Stimulated activated CD4-positive, alpha-beta T cell treated with anti-CD3 and anti-CD28 coated beads, Interleukin-1b, Interleukin-23, amount 100 ng/mL, for 1 hour (primary cell): ENCODE results near the gene FSTL4.

Source experiments
- DNase-seq, 2 donors: peaks; one replicate each; pipeline ENCODE4 v3.0.0-alpha.2; 2020; ENCODE audit warnings: low read depth in 2 of 2

The FSTL4 gene

DNA sequence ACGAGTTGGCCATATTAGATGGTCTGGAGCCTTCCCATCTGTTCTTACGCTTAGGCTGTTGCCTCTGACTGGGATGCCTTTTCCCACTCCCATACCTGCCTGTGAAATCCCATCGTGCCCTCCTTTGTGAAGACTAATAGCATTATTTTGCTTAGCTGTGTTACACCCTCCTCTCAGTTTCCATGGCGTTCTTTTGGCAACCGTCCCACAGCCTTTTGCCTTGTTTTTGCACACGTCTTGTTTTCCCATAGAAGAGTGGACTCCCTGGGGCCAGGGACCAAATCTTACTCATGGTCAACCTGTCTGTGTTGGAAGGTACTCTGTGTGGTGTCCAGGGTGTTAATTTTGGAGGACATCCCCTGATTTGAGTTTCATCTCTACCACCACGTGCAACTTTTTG lies 318.4 kb downstream of the FSTL4 start:
- no peak for DNase-seq

DNA sequence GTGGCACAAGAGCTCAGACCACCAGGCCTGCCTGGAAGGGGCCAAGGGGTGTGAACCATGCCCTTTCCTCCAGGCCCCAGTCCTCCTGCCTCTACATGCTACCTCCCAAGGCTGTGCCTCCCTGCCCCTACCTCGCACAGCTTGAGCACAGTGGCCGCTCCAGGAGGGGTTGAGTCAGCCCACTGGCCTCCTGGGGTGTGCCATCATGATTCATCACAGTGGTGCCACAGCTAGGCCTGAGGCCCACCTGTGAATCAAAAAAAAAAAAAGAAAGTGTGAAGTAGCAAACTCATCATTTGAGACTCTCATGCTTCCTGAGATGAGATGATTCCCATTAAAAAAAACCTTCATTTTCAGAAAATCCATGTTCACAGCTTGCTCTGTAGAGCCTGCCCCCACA lies 320.0 kb downstream of the FSTL4 start:
- DNase-seq = no peak

DNA sequence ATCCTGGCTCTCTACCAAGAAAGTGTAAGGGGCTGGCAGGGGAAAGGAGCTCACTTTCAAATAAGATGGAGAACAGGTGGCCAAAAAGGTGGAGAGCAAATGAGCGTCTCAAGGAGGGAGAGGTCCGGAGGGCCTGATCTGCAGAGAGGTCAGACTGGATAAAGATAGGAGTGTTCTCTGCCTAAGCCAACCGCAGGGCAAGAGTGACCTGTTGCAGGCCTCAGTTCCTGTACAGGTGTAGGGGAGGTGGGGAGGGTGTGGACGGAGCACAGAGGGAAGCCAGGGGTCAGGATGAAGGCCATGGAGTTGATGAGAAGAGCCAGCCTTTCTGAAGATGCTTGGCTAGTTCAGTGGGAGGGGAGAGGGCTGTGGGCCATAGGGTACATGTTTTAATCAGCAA lies 320.8 kb downstream of the FSTL4 start:
- no peak for DNase-seq

DNA sequence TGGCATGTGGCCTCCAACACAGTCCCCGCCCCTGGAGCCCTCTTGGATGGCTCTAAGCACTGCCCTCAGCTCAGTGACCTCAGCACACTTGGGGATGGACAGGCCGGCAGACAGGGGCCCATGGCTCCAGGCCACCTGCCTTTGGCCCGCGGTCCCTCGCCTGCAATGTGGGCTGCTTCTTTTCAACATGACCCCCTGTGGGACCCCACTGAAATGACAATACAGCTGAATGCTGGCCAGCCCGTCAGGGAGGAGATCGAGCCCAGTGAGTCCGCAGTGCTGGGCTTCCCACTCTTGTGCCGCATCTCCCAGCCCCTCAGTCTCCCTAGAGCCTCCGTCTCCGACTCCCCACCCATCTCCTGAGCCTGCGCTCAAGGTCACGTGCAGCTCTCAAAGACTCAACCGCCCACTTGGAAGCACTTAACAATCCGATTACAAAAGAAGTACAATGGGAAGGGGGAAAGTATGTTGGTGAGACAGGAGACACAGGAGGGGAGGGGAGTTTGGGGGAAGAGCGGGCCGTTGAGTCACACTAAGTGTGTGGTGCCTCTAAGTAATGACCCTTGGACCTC lies 321.6 kb downstream of the FSTL4 start:
- no peak for DNase-seq

DNA sequence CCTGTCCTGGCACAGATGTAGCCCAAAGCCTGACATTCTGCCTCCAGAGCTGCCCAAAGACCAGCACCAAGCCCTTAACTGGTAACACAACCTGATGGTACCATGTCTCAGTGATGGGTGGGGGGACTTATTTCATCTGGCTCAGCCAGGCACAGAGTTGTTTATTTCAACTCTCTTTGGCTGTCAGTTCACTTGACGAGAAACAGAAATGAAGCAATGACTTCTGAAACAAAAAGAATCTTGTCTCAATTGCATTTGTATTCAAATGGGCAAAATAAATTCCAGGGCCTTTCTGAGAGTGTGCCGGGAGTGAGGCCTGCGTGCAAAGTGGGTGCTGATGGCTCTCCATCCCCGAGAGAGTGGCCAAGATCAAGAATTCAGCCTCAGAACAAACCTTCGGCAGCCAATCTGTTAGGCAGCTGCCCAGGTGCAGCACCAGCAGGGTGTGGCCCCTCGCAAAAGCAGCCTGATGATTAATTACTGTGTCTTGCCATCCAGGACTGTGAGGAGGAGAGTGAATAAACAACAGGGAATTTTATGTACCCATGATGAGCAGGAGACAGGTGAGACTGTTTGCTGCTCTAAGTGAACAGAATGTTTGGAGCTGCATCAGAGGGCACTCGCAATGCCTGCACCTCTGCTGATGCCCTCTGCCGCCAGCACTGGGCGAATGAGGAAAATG lies 322.5 kb downstream of the FSTL4 start:
- DNase-seq = no peak

DNA sequence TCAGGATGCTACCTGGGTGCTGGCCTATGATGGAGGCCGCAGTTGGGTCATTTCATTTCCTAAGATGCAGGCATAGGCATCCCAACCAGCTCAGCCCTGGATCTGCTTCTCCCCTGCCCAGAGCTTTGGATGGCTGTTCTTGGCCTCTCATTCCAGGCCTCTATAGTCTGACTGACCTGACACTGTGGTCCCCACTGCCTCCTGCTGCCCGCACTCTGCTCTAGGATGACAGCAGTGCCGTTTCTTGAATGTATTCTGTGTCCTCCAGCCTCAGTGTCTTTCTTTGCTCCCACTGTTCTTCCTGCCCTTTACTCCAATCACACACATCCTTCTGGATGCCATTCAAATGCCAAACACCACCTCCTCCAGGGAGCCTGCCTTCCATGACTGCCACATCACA lies 324.8 kb downstream of the FSTL4 start:
- no peak for DNase-seq

DNA sequence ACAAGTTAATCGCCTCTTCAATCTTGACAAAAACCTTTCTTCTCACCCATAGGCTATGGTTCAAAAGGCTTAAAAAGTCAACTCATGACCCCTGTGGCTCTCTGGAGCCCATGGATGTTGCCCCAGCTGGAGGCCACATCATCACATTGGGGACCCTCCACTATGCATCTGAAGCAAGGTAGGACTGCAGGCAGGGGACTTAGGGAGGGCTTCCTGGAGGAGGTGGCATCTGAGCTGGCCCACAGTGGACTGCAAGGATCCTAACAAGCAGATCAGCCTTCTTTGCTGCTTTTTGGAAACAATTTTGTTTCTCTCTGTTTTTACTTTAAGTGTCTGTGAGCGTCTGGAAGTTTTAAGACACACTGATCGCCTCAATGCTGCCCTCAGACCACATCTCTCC lies 325.9 kb downstream of the FSTL4 start:
- DNase-seq = no peak

DNA sequence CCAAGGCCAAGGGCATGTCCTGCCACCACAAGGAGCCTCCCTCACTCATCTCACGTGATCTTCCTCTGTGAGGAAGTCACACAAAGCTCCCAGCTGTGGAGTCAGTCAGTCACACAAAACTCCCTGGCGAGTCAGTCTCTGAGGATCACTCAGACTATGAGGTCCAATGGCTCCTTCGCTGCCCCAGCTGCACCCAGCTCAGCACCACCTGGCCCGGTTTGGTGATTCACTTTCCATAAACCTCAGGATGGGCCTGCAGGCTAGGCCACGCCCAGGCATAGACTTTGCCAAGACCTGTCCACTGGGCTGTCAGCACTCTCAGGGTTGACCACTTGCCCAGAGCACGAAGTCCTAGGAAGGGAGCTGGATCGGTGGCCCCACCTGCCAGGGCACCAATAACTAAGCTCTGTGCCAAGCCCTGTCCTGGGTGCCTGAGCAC lies 326.7 kb downstream of the FSTL4 start:
- no peak for DNase-seq

DNA sequence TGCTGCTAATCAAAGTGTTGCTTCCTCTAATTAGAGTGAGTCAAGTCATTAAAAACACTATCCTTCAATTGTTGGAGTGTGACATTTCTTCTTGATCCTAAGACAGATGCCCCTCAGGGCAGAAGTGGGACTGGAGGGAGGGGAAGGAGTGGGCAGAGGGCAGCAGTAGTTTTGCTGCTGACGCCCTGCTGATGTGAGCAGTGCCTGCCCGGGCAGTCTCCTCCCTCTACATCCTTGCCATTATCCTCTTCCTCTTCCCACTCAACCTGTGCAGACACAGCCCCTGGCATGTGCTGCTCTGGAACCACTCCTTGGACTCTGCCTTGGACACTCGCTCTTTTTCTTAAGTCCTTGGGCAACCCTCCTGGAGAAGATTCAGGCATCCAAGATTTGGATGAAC lies 328.0 kb downstream of the FSTL4 start:
- DNase-seq = no peak

DNA sequence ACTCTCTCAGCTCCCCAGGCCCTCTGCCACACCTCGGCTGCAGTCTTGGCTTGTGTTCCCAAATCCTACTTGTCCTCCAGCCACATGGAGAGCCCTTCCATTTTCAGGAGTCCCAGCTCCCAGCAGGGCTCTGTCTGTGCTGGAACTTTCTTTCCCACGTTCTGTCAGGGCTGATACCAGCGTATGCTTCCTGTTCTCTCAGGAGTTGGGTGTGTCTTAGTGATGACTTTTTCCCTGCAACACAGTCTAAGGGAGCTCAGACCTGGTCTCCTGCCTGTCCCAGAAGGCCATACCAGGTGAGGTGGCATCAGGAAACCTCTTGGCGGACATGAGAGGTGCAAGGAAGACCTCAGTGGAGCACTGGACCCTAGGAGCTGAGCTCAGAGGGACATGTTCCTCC lies 334.0 kb downstream of the FSTL4 start:
- DNase-seq = no peak

DNA sequence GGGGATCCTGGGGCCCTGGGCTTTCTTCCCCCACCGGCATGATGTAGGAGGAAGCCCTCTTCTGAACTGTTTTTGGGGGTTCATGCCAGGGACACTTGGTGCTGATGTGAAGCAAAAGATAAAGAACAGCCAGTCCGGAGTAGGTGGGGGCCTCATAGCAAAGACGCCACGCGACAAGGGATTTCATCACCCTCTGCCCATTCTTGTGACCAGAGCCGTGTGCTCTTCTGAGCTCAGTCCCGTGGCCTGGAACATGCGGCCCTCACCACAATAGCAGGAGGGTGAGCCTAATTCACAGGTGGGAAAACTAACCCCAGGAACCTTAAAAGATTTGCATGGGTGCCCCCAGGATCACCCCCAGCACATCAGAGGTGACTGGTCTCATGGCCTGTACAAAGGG lies 334.6 kb downstream of the FSTL4 start:
- no peak for DNase-seq

DNA sequence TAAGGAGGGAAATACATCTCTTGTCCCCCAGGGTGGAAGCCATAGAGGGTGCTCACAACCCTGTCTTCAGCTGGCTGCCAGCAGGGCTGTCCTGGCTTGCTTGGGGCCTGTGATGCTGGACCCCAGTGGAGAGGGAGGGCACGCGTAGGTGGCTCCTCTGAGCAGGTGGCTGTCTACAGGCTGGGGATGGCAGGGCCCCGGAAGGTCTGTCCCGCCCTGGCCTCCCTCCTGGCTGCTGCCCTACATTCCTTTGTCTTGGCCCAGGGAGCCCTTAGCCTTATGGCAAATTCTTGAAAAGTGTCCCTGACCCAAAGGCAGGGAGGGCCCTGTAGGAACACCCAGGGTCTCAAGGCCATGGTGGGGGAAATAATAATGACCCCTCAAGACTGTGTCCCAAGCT lies 336.2 kb downstream of the FSTL4 start:
- no peak for DNase-seq

DNA sequence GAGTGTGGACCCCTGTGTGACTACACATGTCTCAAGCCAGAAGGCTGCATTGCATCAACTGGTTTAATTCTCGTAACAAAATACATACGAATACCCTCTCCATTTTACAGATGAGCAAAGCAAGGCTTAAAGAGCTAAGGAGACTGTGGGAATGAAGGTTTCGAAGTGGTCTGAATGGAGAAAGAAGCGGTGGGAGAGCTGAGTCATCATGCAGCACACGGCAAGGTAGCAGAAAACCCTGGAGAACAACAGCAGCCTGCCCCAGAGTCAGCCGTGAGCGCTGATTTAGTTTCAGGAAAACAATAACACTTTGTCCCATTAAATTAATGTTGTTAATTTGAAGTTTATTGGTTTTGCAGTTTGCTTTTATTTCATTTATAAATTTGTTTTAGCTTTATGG lies 336.7 kb downstream of the FSTL4 start:
- no peak for DNase-seq

DNA sequence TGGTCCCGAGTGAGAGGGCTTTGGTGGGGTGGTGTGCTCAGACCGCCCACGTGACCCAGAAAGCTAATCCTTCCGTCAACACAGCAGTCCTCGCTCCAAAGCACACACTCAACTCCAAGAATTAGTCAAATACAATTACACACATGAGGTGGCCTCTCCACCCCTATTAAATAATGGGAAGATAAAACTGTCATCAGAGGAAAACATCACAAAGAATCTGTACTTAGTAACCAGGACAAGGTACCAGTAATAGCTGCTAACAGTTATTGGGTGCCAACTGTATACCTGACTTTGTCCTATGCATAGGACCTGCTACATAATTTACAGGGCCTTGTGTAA lies 337.8 kb downstream of the FSTL4 start:
- DNase-seq = no peak

DNA sequence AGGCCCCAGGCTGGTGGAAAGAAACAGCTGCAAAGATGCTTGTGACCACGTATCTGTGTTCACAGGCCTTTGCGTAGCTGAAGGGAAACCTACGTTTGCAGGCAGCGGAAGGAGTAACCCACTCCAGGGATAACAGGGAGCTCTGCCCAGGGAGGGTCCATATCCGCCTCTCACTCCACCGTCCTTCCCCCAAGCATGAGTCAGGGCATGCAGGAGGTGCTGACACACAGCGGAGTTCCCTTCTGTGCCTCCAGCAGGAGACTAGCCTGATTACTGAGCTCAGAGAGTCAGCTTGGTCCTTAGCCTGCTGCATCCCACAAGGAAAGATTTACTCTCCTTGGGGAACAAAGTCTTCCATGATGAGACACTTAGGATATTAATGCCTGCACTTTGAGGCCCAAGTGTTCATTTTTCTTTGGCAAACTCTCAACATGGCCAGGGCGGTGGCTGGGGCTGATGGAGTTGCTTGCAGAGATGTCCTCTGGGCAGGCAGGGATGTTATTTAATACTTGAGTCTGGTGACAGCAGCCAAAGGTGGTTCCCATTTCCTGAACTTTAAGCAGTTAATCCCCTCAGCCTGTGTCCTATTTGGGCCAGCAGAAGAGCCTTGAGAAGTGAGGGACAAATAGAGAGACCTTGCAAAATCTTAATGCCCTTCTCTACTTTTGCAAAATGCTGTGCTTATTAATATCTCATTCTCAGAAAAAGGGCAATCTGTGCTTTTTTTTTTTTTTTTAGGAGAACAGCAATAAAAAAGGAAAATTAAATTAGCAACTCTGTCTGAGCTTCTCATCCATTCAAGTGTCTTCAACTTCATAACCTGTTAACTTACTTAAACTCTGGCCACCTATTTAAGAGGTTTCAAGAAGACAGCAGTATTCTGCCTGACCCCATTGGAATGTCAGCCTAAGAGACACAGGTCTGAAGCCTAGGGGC lies 338.4 kb downstream of the FSTL4 start:
- DNase-seq = no peak

DNA sequence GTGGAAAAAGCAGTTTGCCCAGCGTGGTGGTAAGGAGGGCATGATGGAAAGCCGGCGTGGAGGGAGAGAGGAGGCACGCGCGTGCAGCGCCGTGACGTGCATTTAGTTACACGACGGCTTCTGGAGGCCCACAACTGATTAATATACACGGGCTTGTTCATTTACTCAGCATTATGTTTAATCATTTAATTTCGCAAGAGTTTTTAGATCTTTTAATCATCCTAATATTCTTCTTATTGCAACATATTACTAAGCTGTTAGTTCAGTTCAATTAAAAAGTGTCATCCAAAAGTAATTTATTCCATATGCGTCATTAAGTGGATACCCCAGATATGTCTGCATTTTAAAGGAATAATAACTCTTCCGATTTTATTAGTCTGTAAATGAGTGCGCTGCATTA lies 340.0 kb downstream of the FSTL4 start:
- DNase-seq = no peak

DNA sequence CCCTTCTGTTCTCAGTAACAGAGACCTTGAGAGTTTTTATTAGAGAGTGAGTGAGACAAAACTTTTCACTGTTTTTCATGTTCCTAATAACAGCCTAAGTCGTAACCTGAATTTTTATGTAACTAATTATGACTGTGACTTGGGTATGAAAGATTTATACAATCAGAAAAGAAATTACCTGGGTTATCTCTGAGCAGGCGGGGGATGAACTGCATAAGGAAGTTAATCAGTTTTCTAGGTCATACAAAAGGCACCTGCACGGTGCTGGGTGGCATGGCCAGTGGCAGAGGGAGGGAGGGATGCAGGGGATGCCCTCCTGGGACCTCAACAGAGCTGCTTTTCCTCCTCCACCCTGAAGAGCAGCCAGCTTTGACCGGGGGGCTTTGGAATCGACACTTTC lies 340.7 kb downstream of the FSTL4 start:
- DNase-seq = no peak

DNA sequence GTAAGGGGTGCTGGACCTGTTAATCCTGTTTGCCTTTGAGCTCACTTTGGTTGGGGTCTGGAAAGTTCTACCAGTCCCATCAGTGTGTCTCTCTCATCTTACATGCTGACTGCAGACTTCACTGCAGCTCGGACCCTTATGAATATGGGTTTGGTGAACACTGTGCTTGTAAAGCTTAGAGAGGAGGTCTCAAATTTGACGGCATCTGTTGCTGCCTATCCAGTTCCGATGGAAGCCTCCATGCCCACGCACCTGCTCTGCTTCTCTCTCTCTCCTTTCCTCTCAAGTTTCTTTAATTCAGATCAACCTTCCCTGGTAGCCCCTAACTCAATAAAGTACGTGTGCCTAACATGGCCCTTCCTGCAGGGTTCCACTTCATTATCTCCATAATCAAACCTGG lies 342.6 kb downstream of the FSTL4 start:
- no peak for DNase-seq

DNA sequence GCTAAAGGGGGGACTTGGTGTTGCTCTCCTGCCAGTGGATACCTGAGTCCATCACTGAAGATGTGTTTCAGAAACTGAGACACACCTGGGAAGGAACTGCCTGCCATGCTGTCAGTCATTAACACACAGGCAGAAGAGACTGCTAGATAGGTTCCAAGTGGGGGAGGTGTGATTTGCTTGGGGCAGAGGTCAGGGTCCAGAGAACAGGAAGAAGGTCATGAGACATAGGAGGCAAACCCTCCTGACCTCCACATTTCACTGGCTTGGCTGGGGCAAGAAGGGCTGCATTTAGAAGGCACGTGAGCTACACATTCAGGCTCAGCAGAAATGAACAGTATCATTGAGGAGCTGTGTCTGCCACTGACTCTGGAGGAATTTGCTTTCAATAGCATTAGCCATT lies 344.7 kb downstream of the FSTL4 start:
- no peak for DNase-seq

DNA sequence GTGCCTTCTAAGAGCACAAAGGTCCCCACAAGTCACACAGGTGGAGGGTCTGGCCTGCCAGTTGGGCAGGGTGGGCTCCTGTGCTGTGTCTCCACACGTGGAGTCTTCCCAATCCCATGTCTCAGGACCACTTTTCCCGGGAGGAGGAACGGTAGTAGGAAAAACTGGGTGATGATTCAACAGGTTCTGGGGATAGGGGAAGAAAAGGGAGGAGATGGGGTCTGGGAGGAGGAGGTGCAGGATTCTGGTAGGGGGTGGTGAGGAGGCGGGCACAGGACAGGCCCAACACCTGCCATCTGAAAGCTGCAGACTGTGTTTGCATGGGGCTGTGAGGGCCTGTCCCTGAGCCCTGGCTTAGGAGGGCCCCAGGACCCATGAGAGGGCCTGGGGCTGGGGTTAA lies 345.4 kb downstream of the FSTL4 start:
- no peak for DNase-seq

DNA sequence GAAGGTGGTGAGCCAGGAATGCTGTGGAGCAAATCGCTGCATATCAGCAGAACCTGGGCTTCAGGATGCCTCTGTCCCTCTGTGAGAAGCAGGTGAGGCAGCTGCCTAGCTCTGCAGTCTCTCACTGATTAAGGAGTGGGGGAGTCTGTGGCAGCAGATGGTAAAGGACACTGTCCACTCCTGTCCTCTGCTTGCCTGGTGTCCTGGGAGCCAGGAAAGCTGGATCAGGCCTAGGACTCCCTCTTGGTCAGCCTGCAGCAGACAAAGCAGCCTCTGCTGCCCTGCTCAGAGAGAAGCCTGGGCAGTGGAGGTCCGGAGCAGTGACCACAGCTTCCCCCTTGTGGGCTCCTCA lies 345.8 kb downstream of the FSTL4 start:
- DNase-seq = no peak

DNA sequence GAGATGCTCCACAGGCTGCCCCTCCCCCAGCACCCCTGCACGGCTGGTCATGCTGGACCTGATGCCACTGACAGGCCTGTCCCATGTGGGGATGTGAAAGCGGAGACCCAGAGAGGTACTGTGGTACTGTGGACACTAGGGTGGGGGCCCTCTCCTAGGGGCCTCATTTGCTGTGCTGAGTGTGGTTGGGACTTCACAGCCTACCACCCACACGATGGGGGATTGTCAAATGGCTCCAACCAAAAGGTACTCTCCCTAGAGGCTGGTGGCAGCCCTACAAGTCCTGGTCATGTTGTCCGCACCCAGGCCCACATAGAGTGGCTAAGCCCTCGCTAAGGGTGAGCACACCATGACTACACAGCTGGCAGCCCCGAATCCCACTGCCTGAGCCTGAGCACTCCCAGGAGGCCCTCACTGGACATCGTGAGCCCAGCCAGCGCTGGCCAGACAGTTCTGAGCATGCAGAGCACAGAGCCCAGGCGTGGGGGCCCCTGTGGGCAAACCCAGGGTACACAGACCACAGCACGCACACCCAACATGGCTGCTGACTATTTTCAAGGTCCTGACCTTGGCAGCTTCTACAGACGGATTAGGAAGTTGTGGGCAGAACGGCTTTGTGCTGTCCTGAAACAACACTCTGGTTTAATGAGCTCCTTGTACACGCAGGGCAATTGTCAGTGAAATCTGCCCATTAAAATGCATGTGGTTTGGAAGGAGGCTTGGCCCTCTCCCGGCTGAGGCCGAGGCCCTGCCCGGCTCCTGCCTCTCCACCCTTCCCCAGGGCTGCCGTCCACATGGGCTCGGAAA lies 346.4 kb downstream of the FSTL4 start:
- no peak for DNase-seq
